Measurements from ENCODE around the gene LRP2BP.

The LRP2BP gene

GRCh38 chr4:185346975-185347601 lies 48.6 kb downstream of the LRP2BP start:
- no CpG with 5 or more reads among the region's 14 CpGs for WGBS (ENCODE audit: insufficient coverage, insufficient read length)
- DNase-seq (ENCODE audit: low read depth, low spot score) = no peak
- no peak overlapping the region for H3K4me3 ChIP-seq (ENCODE audit: low read length)
- H3K9me3 ChIP-seq (ENCODE audit: control insufficient read depth, insufficient read depth, low read length) = no peaks in the 10 kb centered on the region
- H3K27ac ChIP-seq (ENCODE audit: low read length) = no peak overlapping the region
- H3K27me3 ChIP-seq (ENCODE audit: control insufficient read depth, insufficient read depth, low read length) = no peaks in the 10 kb centered on the region
- H3K36me3 ChIP-seq (ENCODE audit: control insufficient read depth, insufficient read depth, low read length) = 0 out of 2 replicates have a peak, but pooled peaks cover 2% of the 10 kb centered on the region
- peaks cover 2% of the 10 kb centered on the region; the same call in 1 of the 2 replicates for H3K4me1 ChIP-seq (ENCODE audit: control insufficient read depth, insufficient read depth, low read length)

GRCh38 chr4:185344743-185345538 lies 50.8 kb downstream of the LRP2BP start:
- H3K27ac ChIP-seq (ENCODE audit: low read length) = no peak overlapping the region
- H3K9me3 ChIP-seq (ENCODE audit: control insufficient read depth, insufficient read depth, low read length) = no peaks in the 10 kb centered on the region
- WGBS (ENCODE audit: insufficient coverage, insufficient read length) = no CpG with 5 or more reads among the region's 6 CpGs
- no peaks in the 10 kb centered on the region for H3K27me3 ChIP-seq (ENCODE audit: control insufficient read depth, insufficient read depth, low read length)
- H3K4me3 ChIP-seq (ENCODE audit: low read length) = no peak overlapping the region
- H3K4me1 ChIP-seq (ENCODE audit: control insufficient read depth, insufficient read depth, low read length) = peaks cover 2% of the 10 kb centered on the region; the same call in 1 of the 2 replicates
- no peak for DNase-seq (ENCODE audit: low read depth, low spot score)
- H3K36me3 ChIP-seq (ENCODE audit: control insufficient read depth, insufficient read depth, low read length) = 0 out of 2 replicates have a peak, but pooled peaks cover 2% of the 10 kb centered on the region

GRCh38 chr4:185343726-185344581 lies 51.8 kb downstream of the LRP2BP start:
- Histone ChIP-seq H3K27ac (ENCODE audit: low read length) (no peak overlapping the region), H3K4me3 (ENCODE audit: low read length) (no peak overlapping the region), H3K9me3 (ENCODE audit: control insufficient read depth, insufficient read depth, low read length) (no peaks in the 10 kb centered on the region), H3K27me3 (ENCODE audit: control insufficient read depth, insufficient read depth, low read length) (no peaks in the 10 kb centered on the region), H3K36me3 (ENCODE audit: control insufficient read depth, insufficient read depth, low read length) (no peaks in the 10 kb centered on the region), H3K4me1 (ENCODE audit: control insufficient read depth, insufficient read depth, low read length) (no peaks in the 10 kb centered on the region)
- no CpG with 5 or more reads among the region's 15 CpGs for WGBS (ENCODE audit: insufficient coverage, insufficient read length)
- no peak for DNase-seq (ENCODE audit: low read depth, low spot score)

GRCh38 chr4:185341841-185342240 lies 53.9 kb downstream of the LRP2BP start:
- Histone ChIP-seq H3K9me3 (ENCODE audit: control insufficient read depth, insufficient read depth, low read length) (no peaks in the 10 kb centered on the region), H3K27ac (ENCODE audit: low read length) (no peak overlapping the region), H3K27me3 (ENCODE audit: control insufficient read depth, insufficient read depth, low read length) (no peaks in the 10 kb centered on the region), H3K4me3 (ENCODE audit: low read length) (no peak overlapping the region), H3K4me1 (ENCODE audit: control insufficient read depth, insufficient read depth, low read length) (no peaks in the 10 kb centered on the region), H3K36me3 (ENCODE audit: control insufficient read depth, insufficient read depth, low read length) (no peaks in the 10 kb centered on the region)
- no CpG with 5 or more reads among the region's 6 CpGs for WGBS (ENCODE audit: insufficient coverage, insufficient read length)
- DNase-seq (ENCODE audit: low read depth, low spot score) = no peak

GRCh38 chr4:185341377-185341776 lies 54.3 kb downstream of the LRP2BP start:
- no peaks in the 10 kb centered on the region for H3K27me3 ChIP-seq (ENCODE audit: control insufficient read depth, insufficient read depth, low read length)
- no CpG with 5 or more reads among the region's 2 CpGs for WGBS (ENCODE audit: insufficient coverage, insufficient read length)
- no peaks in the 10 kb centered on the region for H3K36me3 ChIP-seq (ENCODE audit: control insufficient read depth, insufficient read depth, low read length)
- no peak overlapping the region for H3K4me3 ChIP-seq (ENCODE audit: low read length)
- H3K4me1 ChIP-seq (ENCODE audit: control insufficient read depth, insufficient read depth, low read length) = no peaks in the 10 kb centered on the region
- H3K9me3 ChIP-seq (ENCODE audit: control insufficient read depth, insufficient read depth, low read length) = no peaks in the 10 kb centered on the region
- DNase-seq (ENCODE audit: low read depth, low spot score) = no peak
- no peak overlapping the region for H3K27ac ChIP-seq (ENCODE audit: low read length)

- Histone ChIP-seq H3K9me3 (ENCODE audit: control insufficient read depth, insufficient read depth, low read length) (no peaks in the 10 kb centered on the region), H3K4me1 (ENCODE audit: control insufficient read depth, insufficient read depth, low read length) (no peaks in the 10 kb centered on the region), H3K4me3 (ENCODE audit: low read length) (no peak overlapping the region), H3K36me3 (ENCODE audit: control insufficient read depth, insufficient read depth, low read length) (no peaks in the 10 kb centered on the region), H3K27ac (ENCODE audit: low read length) (no peak overlapping the region), H3K27me3 (ENCODE audit: control insufficient read depth, insufficient read depth, low read length) (no peaks in the 10 kb centered on the region)
- no peak for DNase-seq (ENCODE audit: low read depth, low spot score)
- WGBS (ENCODE audit: insufficient coverage, insufficient read length) = no CpG with 5 or more reads among the region's 3 CpGs
These were observed 55.8 kb downstream of the LRP2BP start for GRCh38 chr4:185339941-185340340.

GRCh38 chr4:185335579-185335978 lies 60.1 kb downstream of the LRP2BP start:
- H3K36me3 ChIP-seq (ENCODE audit: control insufficient read depth, insufficient read depth, low read length) = no peaks in the 10 kb centered on the region
- no peak for DNase-seq (ENCODE audit: low read depth, low spot score)
- no peaks in the 10 kb centered on the region for H3K4me1 ChIP-seq (ENCODE audit: control insufficient read depth, insufficient read depth, low read length)

GRCh38 chr4:185334326-185334725 lies 61.4 kb downstream of the LRP2BP start:
- WGBS (ENCODE audit: insufficient coverage, insufficient read length) = no CpG with 5 or more reads among the region's 4 CpGs
- H3K27ac ChIP-seq (ENCODE audit: low read length) = no peak overlapping the region
- H3K27me3 ChIP-seq (ENCODE audit: control insufficient read depth, insufficient read depth, low read length) = no peaks in the 10 kb centered on the region
- no peaks in the 10 kb centered on the region for H3K4me1 ChIP-seq (ENCODE audit: control insufficient read depth, insufficient read depth, low read length)
- no peak overlapping the region for H3K4me3 ChIP-seq (ENCODE audit: low read length)
- peaks cover 2% of the 10 kb centered on the region; the same call in 1 of the 2 replicates for H3K9me3 ChIP-seq (ENCODE audit: control insufficient read depth, insufficient read depth, low read length)
- no peaks in the 10 kb centered on the region for H3K36me3 ChIP-seq (ENCODE audit: control insufficient read depth, insufficient read depth, low read length)
- DNase-seq (ENCODE audit: low read depth, low spot score) = no peak

More at GRCh38 chr4:185335579-185335978, 60.1 kb downstream of the LRP2BP start:
- no CpG with 5 or more reads among the region's 1 CpG for WGBS (ENCODE audit: insufficient coverage, insufficient read length)
- Histone ChIP-seq H3K4me3 (ENCODE audit: low read length) (no peak overlapping the region), H3K9me3 (ENCODE audit: control insufficient read depth, insufficient read depth, low read length) (no peaks in the 10 kb centered on the region), H3K27me3 (ENCODE audit: control insufficient read depth, insufficient read depth, low read length) (no peaks in the 10 kb centered on the region), H3K27ac (ENCODE audit: low read length) (no peak overlapping the region)

GRCh38 chr4:185332575-185333464 lies 62.9 kb downstream of the LRP2BP start:
- Histone ChIP-seq H3K9me3 (ENCODE audit: control insufficient read depth, insufficient read depth, low read length) (peaks cover 2% of the 10 kb centered on the region; the same call in 1 of the 2 replicates), H3K4me3 (ENCODE audit: low read length) (no peak overlapping the region), H3K36me3 (ENCODE audit: control insufficient read depth, insufficient read depth, low read length) (no peaks in the 10 kb centered on the region), H3K4me1 (ENCODE audit: control insufficient read depth, insufficient read depth, low read length) (no peaks in the 10 kb centered on the region), H3K27ac (ENCODE audit: low read length) (no peak overlapping the region), H3K27me3 (ENCODE audit: control insufficient read depth, insufficient read depth, low read length) (no peaks in the 10 kb centered on the region)
- DNase-seq (ENCODE audit: low read depth, low spot score) = no peak
- WGBS (ENCODE audit: insufficient coverage, insufficient read length) = no CpG with 5 or more reads among the region's 3 CpGs
